NCI-H1930 (cell line): ENCODE data around the gene ZKSCAN8.
"Not testable (repeated sequence)": the region's sequence is repeated elsewhere in the genome, so short reads cannot be mapped to it uniquely, and the experiment has no call there.

Source experiments
- DNase-seq, 2 experiments: peaks; one replicate each; lab custom pipeline; 2025; lab: John Stamatoyannopoulos, UW

The ZKSCAN8 gene

DNA sequence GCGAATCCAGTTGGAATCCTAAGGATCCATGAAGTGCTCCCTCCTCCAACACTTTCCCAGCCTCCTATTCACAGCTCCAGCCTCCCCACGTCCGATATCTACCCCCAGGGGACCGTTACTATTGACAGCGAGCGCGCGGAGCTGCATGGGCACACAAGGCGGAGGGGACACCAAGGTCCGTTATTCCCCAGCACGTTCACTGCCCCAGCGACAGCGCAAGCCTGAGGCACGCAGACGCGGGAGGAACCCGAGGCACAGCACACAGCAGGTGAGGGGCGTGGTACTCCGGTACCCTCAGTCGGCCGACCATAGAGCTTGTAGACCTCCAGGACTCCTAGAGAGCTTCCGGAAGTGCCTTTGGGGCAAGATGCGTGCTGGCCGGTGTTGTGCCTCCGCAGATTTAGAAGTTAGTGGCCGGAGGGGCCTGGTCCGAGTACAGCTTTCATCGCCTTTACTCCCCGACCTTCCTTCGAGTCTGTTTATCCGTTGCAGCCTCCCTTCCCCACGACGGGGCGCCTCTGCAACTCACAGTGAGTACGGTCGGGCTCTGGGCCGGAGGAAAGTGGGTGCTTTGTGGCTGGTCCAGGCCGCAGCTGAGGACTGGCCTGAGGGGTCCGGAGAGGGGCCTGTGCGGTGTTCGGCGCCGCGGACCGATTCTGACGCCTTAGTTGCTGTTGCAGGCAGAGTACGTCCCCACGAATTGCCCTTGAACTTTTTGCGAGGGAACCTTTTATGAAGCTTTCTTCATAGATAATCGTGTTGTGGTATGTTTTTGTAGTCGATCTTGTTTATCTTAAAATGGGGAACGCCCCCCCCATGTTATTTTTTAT is at the start of gene ZKSCAN8:
ZKSCAN8 (plus strand) TSS at position 384 of the 830 bp plus-strand sequence. CDS start 6,525 bp downstream, outside the sequence.
- DNase-seq: peak; percentile 91 to 92

DNA sequence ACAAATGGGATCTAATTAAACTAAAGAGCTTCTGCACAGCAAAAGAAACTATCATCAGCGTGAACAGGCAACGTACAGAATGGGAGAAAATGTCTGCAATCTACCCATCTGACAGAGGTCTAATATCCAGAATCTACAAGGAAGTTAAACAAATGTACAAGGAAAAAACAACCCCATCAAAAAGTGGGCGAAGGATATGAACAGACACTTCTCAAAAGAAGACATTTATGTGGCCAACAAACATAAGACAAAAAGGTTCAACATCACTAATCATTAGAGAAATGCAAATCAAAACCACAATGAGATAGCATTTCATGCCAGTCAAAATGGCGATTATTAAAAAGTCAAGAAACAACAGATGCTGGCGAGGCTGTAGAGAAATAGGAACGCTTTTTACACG is 39.5 kb upstream of the ZKSCAN8 start:
- DNase-seq: not testable (repeated sequence)

DNA sequence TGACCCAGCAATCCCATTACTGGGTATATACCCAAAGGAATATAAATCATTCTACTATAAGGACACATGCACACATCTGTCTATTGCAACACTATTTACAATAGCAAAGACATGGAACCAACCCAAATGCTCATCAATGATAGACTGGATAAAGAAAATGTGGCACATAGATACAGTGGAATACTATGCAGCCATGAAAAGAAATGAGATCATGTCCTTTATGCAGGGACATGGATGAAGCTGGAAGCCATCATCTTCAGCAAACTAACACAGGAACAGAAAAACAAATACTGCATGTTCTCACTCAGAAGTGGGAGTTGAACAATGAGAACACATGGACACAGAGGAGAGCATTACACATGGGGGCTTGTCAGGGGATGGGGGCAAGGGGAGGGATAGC is 39.0 kb upstream of the ZKSCAN8 start:
- not testable (repeated sequence) for DNase-seq

DNA sequence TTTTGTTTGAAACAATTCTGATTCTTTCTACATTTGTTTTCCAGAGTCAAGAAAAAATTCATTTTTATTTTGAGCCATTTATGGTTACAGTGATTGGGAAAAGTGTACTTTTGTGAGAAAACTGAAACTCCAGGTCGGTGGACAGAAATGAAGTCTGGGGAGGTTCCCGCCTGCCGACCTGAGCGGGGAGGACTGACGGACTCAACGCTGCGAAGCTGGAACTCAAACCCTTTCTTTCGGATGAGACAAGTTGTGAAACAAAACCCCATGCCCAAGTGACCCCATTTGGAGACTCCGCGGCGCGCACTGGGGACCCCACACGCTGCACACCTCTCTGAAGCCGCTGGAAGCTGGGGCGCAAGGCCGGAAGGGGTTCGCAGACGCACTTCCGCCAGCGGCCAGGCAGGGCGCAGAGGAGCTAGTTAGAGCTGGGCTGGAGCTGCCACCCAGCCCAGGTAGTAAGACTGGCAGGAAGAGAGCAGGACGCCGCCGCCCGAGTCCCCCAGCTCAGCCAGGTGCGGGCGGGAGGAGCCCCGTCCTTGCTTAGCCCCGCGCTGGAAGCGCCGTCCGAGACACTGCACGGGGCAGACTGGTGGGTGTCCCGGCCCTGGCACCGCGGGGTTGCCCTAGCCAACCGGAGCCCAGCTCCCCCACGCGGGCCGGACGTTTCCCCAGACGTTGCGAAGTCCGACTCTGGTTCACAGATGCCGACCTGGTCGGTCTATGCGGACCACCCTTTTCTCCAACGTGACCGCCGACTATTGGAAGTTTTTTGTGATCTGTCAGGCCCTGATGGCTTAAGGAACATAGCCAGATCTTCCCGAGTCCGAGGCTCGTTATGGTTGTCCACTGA is 37.1 kb upstream of the ZKSCAN8 start:
- peak; percentile 76 to 77 for DNase-seq

DNA sequence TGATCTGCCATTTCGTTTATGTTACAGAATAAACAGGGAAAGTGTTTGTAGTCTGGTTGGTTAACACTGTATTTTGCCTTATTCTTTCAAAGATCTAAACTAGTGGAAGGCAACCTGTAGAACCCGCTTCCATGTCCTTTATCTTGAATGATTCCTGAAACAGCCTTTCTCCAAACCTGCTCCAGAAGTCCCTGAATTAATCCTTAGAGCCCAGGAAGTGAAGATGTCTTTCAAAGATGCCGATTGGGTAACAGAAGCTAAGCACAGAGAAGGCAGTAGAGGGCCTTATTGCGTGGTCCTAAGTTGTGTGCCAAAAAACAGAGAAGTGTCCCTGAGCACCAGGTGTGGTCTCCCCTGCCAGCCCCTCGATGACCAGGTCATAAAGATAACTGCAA is 36.4 kb upstream of the ZKSCAN8 start:
- DNase-seq: no peak

DNA sequence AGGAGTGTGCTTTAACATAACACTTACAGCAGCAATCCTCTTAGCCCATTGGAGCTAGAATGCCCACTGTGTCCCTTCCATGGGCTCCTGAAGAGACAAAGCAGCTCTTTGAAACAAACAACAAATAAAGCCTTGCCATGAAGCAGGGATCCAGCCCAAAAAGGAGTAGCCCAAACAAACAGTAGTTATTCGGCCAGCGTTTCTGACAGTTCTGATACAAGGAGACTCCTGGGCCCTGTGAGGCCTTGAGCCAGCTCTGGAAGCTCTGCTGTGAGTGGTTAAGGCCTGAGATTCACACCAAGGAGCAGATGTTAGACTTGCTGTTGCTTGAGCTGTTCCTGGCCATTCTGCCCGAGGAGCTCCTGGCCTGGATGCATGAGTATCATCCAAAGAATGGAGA is 34.2 kb upstream of the ZKSCAN8 start:
- DNase-seq: no peak

DNA sequence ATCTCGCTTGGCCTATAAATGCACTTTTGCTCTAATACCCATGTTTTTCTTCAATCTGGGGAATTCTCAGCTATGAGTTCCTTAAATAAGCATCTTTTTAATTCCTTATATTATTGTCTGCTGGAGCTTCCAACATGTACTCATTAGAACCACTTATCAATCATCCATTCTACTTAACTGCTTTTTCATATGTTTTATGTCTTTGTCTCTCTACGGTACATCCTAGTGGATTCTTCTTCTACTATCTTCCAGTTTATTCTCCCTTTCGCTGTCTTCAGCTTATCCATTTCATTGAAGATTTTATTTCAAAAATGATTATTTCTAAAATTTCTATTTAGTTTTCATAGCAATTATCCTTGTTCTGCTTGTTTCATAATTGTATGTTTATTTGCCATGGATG is 29.7 kb upstream of the ZKSCAN8 start:
- no peak for DNase-seq

DNA sequence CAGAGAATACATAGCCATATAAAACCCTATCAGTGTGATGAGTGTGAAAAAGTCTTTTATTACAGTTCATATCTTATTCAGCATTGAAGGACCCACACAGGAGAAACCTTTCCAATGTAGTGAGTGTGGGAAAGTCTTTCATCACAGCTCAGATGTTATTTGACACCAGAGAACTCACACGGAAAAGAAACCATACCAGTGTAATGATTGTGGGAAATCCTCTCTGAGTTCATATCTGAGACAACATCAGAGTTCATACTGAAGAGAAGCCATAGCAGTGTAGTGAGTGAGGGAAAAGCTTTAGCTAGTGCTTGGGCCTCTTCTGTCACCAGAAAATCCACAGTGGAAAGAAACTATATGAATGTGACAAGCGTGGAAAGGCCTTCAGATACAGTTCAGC is 25.9 kb upstream of the ZKSCAN8 start:
- DNase-seq: no peak

DNA sequence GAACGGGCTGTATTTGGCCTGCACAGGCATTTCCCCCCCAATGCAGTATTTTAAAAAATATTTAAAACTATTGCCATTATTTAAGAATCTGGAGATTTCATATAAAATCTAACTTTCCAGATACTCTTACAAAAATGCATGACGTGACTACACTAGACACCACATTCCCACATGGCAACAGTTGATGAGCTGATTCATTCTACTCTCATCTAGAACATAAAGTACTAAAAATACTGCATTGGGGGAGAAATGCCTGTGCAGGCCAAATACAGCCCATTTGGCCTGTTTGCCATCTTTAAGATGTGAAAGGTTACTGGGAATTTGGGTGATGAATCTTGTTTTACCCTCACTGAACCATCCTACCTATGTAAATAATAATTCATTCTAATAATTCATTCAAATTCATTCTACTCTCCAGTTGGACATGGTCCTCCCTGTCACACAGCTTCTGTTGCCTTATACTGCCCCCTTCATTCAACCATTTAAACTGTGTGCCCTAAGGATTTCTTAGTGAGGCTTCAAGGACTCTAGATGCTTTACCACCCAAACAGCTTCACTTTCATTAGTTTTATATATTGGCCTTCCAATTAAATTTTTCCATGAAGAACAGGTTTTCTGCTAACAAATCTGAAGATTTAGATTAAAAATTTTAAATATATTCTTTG is 24.2 kb upstream of the ZKSCAN8 start:
- no peak for DNase-seq

DNA sequence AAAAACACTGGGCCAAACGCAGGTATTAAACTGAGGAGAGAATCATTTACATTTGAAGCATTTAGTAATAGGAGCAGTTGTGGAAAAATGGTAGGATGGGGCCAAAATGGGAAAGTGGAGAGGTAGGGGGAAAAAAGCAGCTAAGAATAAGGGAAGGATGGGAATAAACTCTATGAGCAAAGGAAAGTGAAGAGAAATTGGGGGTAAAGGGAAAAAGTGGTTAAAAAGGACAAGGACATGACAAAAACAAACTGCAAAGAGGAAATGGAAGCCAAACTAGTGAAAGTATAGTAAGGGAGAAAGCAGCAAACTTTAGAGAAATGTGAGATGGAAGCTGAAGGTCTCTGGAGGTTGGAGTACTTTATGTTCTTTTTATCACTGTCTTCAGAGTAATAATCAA is 23.5 kb upstream of the ZKSCAN8 start:
- DNase-seq: no peak

DNA sequence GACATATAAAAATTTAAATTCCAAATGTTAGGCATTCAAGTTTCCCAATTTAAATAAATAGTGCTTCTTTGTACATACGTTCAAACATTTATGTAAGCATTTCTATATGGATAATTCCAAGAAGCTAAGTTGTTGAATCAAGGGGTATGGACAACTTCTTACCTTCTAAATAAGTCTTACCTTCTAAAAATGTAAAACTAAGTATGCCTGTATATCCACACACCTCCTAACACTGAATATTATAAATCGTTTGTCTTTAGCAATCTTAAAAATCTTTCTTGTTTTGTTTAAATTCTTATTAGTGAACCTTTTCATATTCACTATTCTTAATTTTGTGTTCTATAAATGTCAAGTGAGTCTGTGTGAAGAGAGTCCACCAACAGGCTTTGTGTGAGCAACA is 19.8 kb upstream of the ZKSCAN8 start:
- DNase-seq: no peak

DNA sequence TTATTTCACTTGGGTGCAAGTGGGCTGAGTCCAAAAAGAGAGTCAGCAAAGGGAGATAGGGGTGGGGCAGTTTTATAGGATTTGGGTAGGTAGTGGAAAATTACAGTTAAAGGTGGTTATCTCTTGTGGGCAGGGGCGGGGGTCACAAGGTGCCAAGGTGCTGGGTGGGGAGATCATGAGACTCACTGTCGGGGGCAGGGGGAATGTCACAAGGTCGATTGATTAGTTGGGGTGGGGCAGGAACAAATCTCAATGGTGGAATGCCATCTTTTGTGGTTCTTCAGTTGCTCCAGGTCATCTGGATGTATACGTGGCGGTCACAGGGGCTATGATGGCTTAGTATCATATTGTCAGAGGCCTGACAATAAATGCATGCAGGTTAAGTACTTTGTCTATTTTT is 19.4 kb upstream of the ZKSCAN8 start:
- not testable (repeated sequence) for DNase-seq

DNA sequence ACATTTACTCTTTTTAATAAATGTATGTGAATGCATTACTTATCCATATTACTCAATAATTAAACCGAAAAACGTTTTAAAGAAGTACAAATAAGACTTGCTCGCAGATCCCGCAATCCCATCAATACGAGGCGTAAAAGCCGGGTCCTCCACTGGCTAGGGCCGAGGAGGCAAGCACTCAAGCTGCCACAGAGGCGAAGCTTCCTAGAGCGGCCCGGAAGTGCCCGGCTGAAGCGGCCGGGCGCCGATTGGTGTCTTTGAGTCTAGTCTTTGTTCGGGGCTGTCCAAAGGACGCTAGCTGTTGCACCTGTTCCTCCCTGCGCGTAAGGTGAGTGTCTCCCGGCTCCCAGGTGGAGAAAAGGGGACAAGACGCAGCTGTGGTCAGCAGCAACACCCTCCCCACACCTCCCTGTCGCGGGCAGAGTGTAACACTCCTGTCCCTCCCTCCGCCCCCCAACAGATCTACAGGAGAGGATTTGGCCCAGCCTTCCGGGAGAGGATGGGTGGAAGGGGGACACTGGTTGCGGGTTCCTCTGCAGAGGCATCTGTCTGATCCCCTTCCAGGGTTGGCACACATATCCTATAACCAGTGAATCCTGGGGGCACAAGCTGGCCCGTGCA is 17.2 kb upstream of the ZKSCAN8 start, which contains the start of gene ZSCAN16:
ZSCAN16 (plus strand) TSS at position 260 of the 621 bp plus-strand sequence. CDS start 835 bp downstream, outside the sequence.
- DNase-seq: peak; percentile 72 to 84

DNA sequence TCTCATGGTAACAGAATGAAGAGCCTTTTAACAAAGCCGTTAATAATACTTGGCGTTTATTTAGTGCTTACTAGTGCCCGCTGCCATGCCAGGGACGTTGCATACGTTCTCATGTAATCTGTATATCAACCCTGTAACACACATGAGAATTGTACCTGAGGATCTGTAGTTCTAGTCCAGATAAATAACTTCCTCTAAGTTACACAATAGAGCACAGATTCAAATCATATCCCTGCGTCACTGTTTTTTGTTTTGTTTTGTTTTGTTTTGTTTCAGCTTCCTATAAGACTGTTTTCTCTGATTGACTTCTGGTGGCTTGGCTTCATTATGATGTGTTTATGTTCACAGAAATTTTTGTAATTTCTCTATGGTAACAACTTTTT is 16.7 kb upstream of the ZKSCAN8 start:
- no peak for DNase-seq

DNA sequence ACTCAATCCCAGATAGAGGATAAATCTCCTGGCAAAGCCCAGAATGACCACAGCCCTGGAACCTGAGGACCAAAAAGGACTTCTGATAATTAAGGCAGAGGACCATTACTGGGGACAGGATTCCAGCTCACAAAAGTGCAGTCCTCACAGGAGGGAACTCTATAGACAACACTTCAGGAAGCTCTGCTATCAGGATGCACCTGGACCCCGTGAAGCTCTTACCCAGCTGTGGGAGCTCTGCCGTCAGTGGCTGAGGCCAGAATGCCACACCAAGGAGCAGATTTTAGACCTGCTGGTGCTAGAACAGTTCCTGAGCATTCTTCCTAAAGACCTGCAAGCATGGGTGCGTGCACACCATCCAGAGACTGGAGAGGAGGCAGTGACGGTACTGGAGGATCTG is 16.3 kb upstream of the ZKSCAN8 start:
- no peak for DNase-seq

DNA sequence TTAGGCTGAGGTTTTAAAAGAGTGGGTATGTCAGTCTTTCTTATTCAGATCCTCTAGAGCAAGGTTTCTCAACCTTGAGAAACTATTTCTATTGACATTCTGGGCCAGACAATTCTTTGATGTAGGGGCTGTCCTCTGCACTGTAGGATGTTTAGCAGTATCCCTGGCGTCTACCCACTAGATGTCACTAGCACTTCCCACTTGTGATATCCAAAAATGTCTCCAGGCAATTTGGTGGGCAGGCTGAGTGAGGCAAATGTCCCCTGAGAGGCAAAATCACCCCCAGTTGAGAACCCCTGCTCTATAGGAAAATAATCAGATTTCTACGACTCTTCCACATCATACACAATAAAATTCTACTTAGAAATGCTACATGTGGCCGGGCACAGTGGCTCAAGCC is 7.7 kb upstream of the ZKSCAN8 start:
- peak in 1 of 2 experiments; percentile 35 for DNase-seq

DNA sequence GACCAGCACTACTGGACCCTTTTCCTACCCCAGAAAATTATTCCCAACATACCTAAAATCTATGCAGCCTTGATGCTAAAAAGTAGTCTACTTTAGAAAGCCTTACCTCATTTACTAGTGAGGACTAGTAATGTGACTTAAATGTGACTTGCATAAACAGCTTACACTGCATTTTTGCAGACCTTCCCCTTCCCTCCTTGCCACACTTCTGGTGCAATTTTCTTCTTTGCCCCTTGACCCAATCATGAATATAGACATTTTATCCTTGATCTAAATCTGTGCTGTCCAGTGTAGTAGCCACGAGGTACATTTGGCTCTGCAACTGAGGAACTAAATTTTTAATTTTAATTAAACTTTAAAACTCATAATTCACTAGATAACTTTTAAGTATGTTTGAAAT is 7.0 kb upstream of the ZKSCAN8 start:
- DNase-seq: no peak

DNA sequence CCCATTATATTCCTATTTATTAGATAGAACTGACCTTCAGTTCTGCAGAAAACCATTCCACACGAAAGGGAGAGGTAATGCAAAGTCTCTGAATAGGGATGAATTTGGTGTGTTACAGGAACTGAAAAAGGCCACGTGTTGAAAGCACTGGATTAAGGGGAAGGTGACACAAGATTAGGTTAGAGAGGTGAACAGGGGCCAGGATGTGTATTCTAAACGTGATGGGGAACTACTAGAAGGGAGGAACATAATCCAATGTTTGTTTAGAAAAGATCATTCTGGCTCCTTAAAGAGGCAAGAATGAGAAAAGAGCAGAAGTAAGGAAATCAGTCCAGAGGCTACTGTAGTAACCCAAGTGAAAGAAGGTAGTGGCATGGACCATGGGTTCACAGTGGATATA is 6.3 kb upstream of the ZKSCAN8 start:
- no peak for DNase-seq

DNA sequence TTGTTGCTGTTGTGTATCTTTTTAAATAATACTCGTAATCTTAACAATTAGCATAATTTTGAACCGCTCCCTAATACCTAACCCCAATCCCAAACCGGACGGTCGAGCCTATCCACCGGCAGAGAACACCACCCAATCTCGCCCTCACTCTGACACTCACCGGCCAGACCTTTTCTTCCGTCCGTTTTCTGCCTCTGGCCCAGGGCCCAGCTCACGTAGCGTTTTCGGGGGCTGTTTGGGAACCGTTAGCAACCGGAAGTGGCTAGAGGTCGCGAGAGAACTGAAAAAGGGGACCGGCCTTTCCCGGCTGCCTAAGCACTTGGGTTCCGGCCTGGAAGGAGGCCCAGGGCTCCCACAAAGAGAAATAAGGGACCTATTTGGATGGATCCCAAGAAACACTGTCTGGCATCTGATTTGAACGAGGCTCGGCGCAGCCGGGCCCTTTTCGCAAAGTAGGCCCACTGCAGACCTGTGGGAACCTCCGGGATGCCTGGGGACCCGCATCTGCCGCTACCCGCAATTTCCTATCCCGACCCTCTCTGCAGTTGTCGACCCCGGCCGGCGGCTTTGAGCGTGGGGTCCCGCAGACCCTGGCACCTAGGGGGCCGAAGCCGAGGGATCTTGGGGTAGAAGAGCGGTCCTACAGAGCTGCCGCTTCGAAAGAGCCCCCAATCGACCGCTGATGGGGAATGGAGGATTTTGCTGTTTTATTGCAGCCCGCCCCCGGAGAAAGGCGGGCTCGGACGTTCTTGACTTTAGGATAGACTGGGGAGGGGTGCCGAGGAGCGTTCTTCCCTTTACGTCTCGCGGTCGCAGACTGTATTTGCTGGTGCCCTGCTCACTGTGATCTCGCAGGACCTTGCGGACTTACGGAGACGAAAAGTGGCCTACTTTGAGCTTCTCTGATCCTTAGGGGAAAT is 4.8 kb upstream of the ZKSCAN8 start:
- DNase-seq: peak; percentile 84 to 85

DNA sequence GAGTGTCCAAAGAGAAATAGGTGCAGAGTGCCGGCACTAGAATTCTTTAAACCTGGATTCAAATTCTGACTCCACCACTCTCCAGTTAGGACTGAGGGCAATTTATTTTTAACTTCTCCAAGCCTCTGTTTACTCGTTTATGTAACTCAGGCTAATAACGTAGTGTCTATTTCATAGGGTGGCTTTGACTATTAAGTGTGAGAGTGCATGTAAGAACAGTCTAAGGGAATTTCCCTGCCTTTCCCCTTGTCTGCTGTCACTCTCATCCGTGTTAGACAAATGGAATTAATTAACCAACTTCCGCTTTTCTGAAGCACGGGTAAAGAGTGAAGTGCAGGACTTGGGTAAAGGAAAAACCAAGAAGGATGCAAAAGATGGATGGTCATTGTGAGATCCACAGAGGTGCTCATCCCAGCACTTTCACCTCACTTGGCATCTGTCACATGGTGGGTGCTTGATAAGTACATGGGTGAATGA is 4.1 kb upstream of the ZKSCAN8 start:
- no peak for DNase-seq
